SK-N-SH (cell line): ENCODE measurements around the gene CYSTM1. TPM values are rescaled to one million over a fixed set of nuclear protein-coding genes. Genes with fewer than 3 reads are reported as not detected.

Source experiments
- CTCF ChIA-PET: fragments of 300-600, 350-600 bp; formaldehyde crosslinking; extraction: SDS; loops from one replicate; lab custom pipeline; 2021; lab: Yijun Ruan, JAX
- POLR2A ChIA-PET: fragments of 350-600 bp; sonication (Branson Sonifier 250); formaldehyde crosslinking; extraction: SDS; loops from one replicate; lab custom pipeline; 2020; ENCODE audit warnings: antibody characterized with exemption, inconsistent platforms; lab: Yijun Ruan, JAX
- DNase-seq: peaks from one replicate; pipeline ENCODE4 v3.0.0; 2012
- H2AFZ ChIP-seq: fragments of 200-600 bp; sonication (generic); 2 replicates; pipeline ENCODE4 v1.8.1; 2016; ENCODE audit warnings: antibody characterized with exemption, mild to moderate bottlenecking, low read depth
- H3F3A ChIP-seq: fragments of 200-600 bp; sonication (generic); replicated peaks from 2 replicates; pipeline ENCODE3; 2016; ENCODE audit warnings: antibody characterized with exemption, mild to moderate bottlenecking; ENCODE audit not compliant: insufficient read depth
- H3K27ac ChIP-seq, 2 experiments: fragments of 200-500 bp in 1 of 2; fragments of 200-600 bp in 1 of 2; sonication (Bioruptor generic) in 1 of 2; sonication (generic), shearing (Covaris generic) in 1 of 2; 2 replicates each; pipeline versions ENCODE4 v1.5.1 to v1.6.1; 2014 to 2016; ENCODE audit warnings: low read depth in 2 of 2, inconsistent platforms in 1 of 2, low read length in 1 of 2, mild to moderate bottlenecking in 1 of 2, mixed read lengths in 1 of 2
- H3K27me3 ChIP-seq: fragments of 200-600 bp; sonication (generic), shearing (Covaris generic); 2 replicates; pipeline ENCODE4 v1.6.1; 2016; ENCODE audit warnings: mixed run types; ENCODE audit not compliant: insufficient read depth
- H3K36me3 ChIP-seq, 2 experiments: fragments of 200-500 bp in 1 of 2; fragments of 200-600 bp in 1 of 2; sonication (Bioruptor generic) in 1 of 2; sonication (generic) in 1 of 2; replicated peaks in 1 of 2; 2 replicates each; pipeline versions ENCODE3 to v1.5.1; 2014 to 2016; ENCODE audit warnings: low read length in 1 of 2, mild to moderate bottlenecking in 1 of 2; ENCODE audit not compliant: insufficient read depth in 2 of 2, control insufficient read depth in 1 of 2
- H3K4me1 ChIP-seq, 2 experiments: fragments of 200-500 bp in 1 of 2; fragments of 200-600 bp in 1 of 2; sonication (Bioruptor generic) in 1 of 2; sonication (generic), shearing (Covaris generic) in 1 of 2; 2 replicates each; pipeline versions ENCODE4 v1.5.1 to v1.6.1; 2014 to 2016; ENCODE audit warnings: low read depth in 1 of 2, low read length in 1 of 2, mixed run types in 1 of 2; ENCODE audit not compliant: insufficient read depth in 2 of 2, control insufficient read depth in 1 of 2
- H3K4me2 ChIP-seq: fragments of 200-600 bp; sonication (generic), shearing (Covaris generic); 2 replicates; pipeline ENCODE4 v1.6.1; 2017; ENCODE audit warnings: mixed run types
- H3K4me3 ChIP-seq, 2 experiments: fragments of 200-500 bp in 1 of 2; fragments of 200-600 bp in 1 of 2; sonication (Bioruptor generic) in 1 of 2; sonication (generic), shearing (Covaris generic) in 1 of 2; 2 replicates each; pipeline versions ENCODE4 v1.5.1 to v1.8.1; 2014 to 2016; ENCODE audit warnings: low read depth in 2 of 2, inconsistent platforms in 1 of 2, low read length in 1 of 2, mild to moderate bottlenecking in 1 of 2, mixed read lengths in 1 of 2, moderate library complexity in 1 of 2
- H3K79me2 ChIP-seq: fragments of 200-600 bp; sonication (generic); 2 replicates; pipeline ENCODE4 v1.8.1; 2017; ENCODE audit warnings: mild to moderate bottlenecking; ENCODE audit not compliant: insufficient read depth
- H3K9ac ChIP-seq: fragments of 200-600 bp; sonication (generic); 2 replicates; pipeline ENCODE4 v1.6.1; 2017; ENCODE audit warnings: mixed run types
- H3K9me2 ChIP-seq: fragments of 200-600 bp; sonication (generic); 2 replicates; pipeline ENCODE4 v1.6.1; 2017; ENCODE audit warnings: mixed run types
- H3K9me3 ChIP-seq: fragments of 200-600 bp; sonication (generic); 2 replicates; pipeline ENCODE4 v1.6.1; 2017; ENCODE audit warnings: mixed run types, mild to moderate bottlenecking, moderate library complexity
- H4K20me1 ChIP-seq: fragments of 200-600 bp; sonication (generic); 2 replicates; pipeline ENCODE4 v1.6.1; 2017; ENCODE audit warnings: mild to moderate bottlenecking, mixed run types; ENCODE audit not compliant: insufficient read depth
- CHD2 ChIP-seq: fragments of 150-350 bp; IDR thresholded peaks from 2 replicates; pipeline ENCODE4 v1.6.1; 2018; ENCODE audit warnings: low read length; ENCODE audit not compliant: partially characterized antibody
- ELF1 ChIP-seq: IDR thresholded peaks from 2 replicates; pipeline ENCODE4 v1.4.0; 2012
- EP300 ChIP-seq, 2 experiments: IDR thresholded peaks; 2 replicates each; pipeline versions ENCODE4 v1.4.0 to v1.6.1; 2012; ENCODE audit warnings: borderline replicate concordance in 1 of 2, low read depth in 1 of 2, low read length in 1 of 2
- FOSL2 ChIP-seq: IDR thresholded peaks from 2 replicates; pipeline ENCODE4 v1.4.0; 2012; ENCODE audit warnings: low read depth, mild to moderate bottlenecking, moderate library complexity, borderline replicate concordance
- FOXJ3 ChIP-seq: sonication (generic); formaldehyde crosslinking; IDR thresholded peaks from 2 replicates; pipeline ENCODE4 v1.5.1; 2020; ENCODE audit warnings: mild to moderate bottlenecking, missing genetic modification reagents
- FOXM1 ChIP-seq: IDR thresholded peaks from 2 replicates; pipeline ENCODE4 v1.4.0; 2012; ENCODE audit warnings: low read depth, mild to moderate bottlenecking
- GABPA ChIP-seq: IDR thresholded peaks from 2 replicates; pipeline ENCODE4 v1.4.0; 2012; ENCODE audit warnings: low read depth, mild to moderate bottlenecking
- MEF2A ChIP-seq: IDR thresholded peaks from 2 replicates; pipeline ENCODE4 v1.4.0; 2012; ENCODE audit warnings: low read depth, borderline replicate concordance
- NFIC ChIP-seq: IDR thresholded peaks from 2 replicates; pipeline ENCODE4 v1.4.0; 2012; ENCODE audit warnings: borderline replicate concordance
- NRF1 ChIP-seq: IDR thresholded peaks from 2 replicates; pipeline ENCODE4 v1.6.1; 2012; ENCODE audit warnings: low read depth, mild to moderate bottlenecking, low read length
- POLR2AphosphoS5 ChIP-seq: IDR thresholded peaks from 2 replicates; pipeline ENCODE4 v1.6.1; 2012; ENCODE audit warnings: low read depth, low read length
- RCOR1 ChIP-seq: fragments of 150-350 bp; IDR thresholded peaks from 2 replicates; pipeline ENCODE4 v1.6.1; 2017; ENCODE audit warnings: antibody characterized with exemption, low read length
- RFX5 ChIP-seq: IDR thresholded peaks from 2 replicates; pipeline ENCODE4 v1.6.1; 2012; ENCODE audit warnings: mild to moderate bottlenecking, improper control_type of control experiment, low read length
- TAF1 ChIP-seq: IDR thresholded peaks from 2 replicates; pipeline ENCODE4 v1.6.1; 2012; ENCODE audit warnings: low read depth, mild to moderate bottlenecking, low read length, moderate library complexity, borderline replicate concordance
- TEAD4 ChIP-seq: IDR thresholded peaks from 2 replicates; pipeline ENCODE4 v1.4.0; 2012; ENCODE audit warnings: mild to moderate bottlenecking, borderline replicate concordance; ENCODE audit not compliant: insufficient read depth
- WGBS: methylation state at CpG from one replicate; pipeline ENCODE4 v1.1.6; 2017; ENCODE audit warnings: low lambda C conversion rate; 5-methylcytosine and 5-hydroxymethylcytosine counted together
- polyA plus RNA-seq, 3 experiments: library from polyadenylated mRNA; depleted of rRNA; stranded (reverse); fragments of >200 nt; gene quantifications; 2 replicates each; pipeline ENCODE4 v1.2.3, GENCODE V29; 2012
- TF ChIP-seq, protein P1 (sequence below): IDR thresholded peaks from 2 replicates; pipeline ENCODE4 v1.6.1; 2012; ENCODE audit warnings: mild to moderate bottlenecking, low read depth, low read length, moderate library complexity
- TF ChIP-seq, protein P2 (sequence below): IDR thresholded peaks from 2 replicates; pipeline ENCODE4 v1.4.0; 2012; ENCODE audit warnings: low read depth
- TF ChIP-seq, protein P3 (sequence below): fragments of 200-600 bp; sonication (generic); IDR thresholded peaks from 2 replicates; pipeline ENCODE4 v1.6.1; 2017; ENCODE audit warnings: antibody characterized with exemption, mild to moderate bottlenecking, moderate library complexity
- TF ChIP-seq, protein P4 (sequence below): IDR thresholded peaks from 2 replicates; pipeline ENCODE4 v1.4.0; 2012; ENCODE audit warnings: low read depth, borderline replicate concordance

Gene CYSTM1
- polyA plus RNA-seq, 1 of the 3 experiments (the other 2 are of a cell fraction) = 27.1 TPM

DNA sequence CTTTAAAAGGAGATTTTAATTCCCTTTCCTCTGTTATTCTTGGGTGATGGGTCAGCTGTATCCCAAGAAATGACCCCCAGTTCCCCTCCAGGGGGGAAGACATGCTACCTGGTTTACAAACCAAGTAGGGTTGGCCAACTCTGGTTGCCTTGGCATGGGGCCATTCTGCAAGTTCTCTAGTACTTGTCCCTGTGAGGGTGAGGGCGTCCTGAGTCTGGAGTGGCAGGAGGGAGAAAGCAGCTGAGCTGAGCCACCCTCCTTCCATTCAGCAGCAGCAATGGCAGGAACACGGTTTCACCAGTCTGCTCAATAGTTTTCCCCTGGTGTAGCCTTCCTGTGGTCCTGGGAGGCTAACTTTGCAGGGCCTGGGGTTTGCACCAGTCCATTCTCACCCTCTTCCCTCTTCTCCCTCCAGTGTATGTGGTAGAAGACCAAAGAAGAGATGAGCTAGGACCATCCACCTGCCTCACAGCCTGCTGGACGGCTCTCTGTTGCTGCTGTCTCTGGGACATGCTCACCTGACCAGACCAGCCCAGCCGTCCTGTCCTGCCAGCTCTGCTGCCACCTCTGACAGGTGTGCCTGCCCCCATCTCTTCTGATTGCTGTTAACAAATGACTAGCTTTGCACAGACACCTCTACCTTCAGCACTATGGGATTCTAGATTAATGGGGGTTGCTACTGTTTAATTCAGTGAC is 68.0 kb downstream of the CYSTM1 start:
- H3K36me3 ChIP-seq = peaks cover 8 to 11% of the 10 kb centered on the region in 2 experiments
- peaks cover 33% of the 10 kb centered on the region for H3F3A ChIP-seq
- H4K20me1 ChIP-seq = no peaks in the 10 kb centered on the region
- H3K9ac ChIP-seq = no peak overlapping the region
- POLR2A ChIA-PET = interaction anchor here (1.3 to 1.9 kb wide), 2 partner anchors 103 to 116 kb away, joined by 3 to 11 read pairs; partner anchors contain the start of gene HBEGF
- no peaks in the 10 kb centered on the region for H3K27me3 ChIP-seq
- TF ChIP-seq FOXM1 (no peak), RFX5 (no peak), RCOR1 (no peak), ELF1 (no peak), NFIC (no peak), MEF2A (no peak)
- TF ChIP-seq, protein P1, sequence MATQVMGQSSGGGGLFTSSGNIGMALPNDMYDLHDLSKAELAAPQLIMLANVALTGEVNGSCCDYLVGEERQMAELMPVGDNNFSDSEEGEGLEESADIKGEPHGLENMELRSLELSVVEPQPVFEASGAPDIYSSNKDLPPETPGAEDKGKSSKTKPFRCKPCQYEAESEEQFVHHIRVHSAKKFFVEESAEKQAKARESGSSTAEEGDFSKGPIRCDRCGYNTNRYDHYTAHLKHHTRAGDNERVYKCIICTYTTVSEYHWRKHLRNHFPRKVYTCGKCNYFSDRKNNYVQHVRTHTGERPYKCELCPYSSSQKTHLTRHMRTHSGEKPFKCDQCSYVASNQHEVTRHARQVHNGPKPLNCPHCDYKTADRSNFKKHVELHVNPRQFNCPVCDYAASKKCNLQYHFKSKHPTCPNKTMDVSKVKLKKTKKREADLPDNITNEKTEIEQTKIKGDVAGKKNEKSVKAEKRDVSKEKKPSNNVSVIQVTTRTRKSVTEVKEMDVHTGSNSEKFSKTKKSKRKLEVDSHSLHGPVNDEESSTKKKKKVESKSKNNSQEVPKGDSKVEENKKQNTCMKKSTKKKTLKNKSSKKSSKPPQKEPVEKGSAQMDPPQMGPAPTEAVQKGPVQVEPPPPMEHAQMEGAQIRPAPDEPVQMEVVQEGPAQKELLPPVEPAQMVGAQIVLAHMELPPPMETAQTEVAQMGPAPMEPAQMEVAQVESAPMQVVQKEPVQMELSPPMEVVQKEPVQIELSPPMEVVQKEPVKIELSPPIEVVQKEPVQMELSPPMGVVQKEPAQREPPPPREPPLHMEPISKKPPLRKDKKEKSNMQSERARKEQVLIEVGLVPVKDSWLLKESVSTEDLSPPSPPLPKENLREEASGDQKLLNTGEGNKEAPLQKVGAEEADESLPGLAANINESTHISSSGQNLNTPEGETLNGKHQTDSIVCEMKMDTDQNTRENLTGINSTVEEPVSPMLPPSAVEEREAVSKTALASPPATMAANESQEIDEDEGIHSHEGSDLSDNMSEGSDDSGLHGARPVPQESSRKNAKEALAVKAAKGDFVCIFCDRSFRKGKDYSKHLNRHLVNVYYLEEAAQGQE = no peak
- TF ChIP-seq, protein P2, sequence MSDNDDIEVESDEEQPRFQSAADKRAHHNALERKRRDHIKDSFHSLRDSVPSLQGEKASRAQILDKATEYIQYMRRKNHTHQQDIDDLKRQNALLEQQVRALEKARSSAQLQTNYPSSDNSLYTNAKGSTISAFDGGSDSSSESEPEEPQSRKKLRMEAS = no peak
- TF ChIP-seq, all 33 proteins: peak for 0
- 83% methylated on average over 4 of the region's 4 CpGs for WGBS
- Histone ChIP-seq H3K4me2 (no peak overlapping the region), H3K4me3 (no peak overlapping the region), H3K27ac (no peak overlapping the region), H3K9me3 (no peaks in the 10 kb centered on the region), H3K9me2 (no peaks in the 10 kb centered on the region), H2AFZ (no peak overlapping the region), H3K79me2 (peaks cover 13% of the 10 kb centered on the region; the same call in 1 of the 2 replicates), H3K4me1 (peaks cover 44 to 53% of the 10 kb centered on the region in 2 experiments)
- CTCF ChIA-PET = interaction anchor here (0.9 to 10.2 kb wide), 21 partner anchors 10 to 480 kb away, joined by 3 to 418 read pairs (median 8); partner anchors contain the start of genes HBEGF and SLC4A9
- DNase-seq = no peak

DNA sequence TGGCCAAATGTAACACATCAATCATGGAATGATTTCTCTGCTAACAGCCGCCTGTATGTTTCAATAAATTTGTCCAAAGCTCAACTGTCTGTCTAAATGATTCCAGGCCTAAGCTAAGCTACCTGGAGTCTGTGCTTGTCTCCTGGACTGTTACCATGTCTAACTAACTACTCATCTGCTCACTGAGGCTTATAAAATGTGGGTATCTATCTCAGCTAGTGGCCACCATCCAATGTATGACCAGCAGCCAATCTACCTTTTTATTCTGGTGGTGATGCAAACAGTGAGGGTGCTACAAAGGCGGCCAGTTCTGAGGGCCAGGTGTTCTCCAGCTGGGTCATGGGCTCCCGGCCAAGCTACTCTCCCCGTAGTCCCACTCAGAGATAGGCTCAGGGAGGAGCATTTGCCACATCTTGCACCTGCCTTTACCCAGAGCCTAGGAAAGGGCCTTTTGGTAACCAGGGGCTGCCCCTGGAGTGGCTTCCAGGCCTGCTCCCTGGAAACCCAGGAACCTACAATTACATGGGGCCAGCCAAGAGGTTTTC is 68.8 kb downstream of the CYSTM1 start:
- H3K36me3 ChIP-seq = peaks cover 9 to 11% of the 10 kb centered on the region in 2 experiments
- H3K9ac ChIP-seq = no peak overlapping the region
- H3K4me2 ChIP-seq = no peak overlapping the region
- no peak for DNase-seq
- no peaks in the 10 kb centered on the region for H4K20me1 ChIP-seq
- H3F3A ChIP-seq = peaks cover 35% of the 10 kb centered on the region
- no peak overlapping the region for H3K4me3 ChIP-seq
- WGBS = 88% methylated on average over 3 of the region's 4 CpGs
- CTCF ChIA-PET = interaction anchor here (0.6 to 10.2 kb wide), 49 partner anchors 8 to 479 kb away, joined by 3 to 418 read pairs (median 4); partner anchors contain the start of genes CYSTM1, HBEGF, PFDN1 and SLC4A9
- no peaks in the 10 kb centered on the region for H3K9me3 ChIP-seq
- no peak overlapping the region for H2AFZ ChIP-seq
- no peaks in the 10 kb centered on the region for H3K9me2 ChIP-seq
- H3K4me1 ChIP-seq = peaks cover 44 to 53% of the 10 kb centered on the region in 2 experiments
- peaks cover 20% of the 10 kb centered on the region; the same call in 1 of the 2 replicates for H3K79me2 ChIP-seq
- no peak for TF ChIP-seq POLR2AphosphoS5
- TF ChIP-seq TAF1 = no peak
- no peak for TF ChIP-seq CHD2
- TF ChIP-seq FOSL2 = no peak
- no peak for TF ChIP-seq NRF1
- TF ChIP-seq ELF1 = no peak
- TF ChIP-seq, protein P3, sequence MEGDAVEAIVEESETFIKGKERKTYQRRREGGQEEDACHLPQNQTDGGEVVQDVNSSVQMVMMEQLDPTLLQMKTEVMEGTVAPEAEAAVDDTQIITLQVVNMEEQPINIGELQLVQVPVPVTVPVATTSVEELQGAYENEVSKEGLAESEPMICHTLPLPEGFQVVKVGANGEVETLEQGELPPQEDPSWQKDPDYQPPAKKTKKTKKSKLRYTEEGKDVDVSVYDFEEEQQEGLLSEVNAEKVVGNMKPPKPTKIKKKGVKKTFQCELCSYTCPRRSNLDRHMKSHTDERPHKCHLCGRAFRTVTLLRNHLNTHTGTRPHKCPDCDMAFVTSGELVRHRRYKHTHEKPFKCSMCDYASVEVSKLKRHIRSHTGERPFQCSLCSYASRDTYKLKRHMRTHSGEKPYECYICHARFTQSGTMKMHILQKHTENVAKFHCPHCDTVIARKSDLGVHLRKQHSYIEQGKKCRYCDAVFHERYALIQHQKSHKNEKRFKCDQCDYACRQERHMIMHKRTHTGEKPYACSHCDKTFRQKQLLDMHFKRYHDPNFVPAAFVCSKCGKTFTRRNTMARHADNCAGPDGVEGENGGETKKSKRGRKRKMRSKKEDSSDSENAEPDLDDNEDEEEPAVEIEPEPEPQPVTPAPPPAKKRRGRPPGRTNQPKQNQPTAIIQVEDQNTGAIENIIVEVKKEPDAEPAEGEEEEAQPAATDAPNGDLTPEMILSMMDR = no peak
- no peak for TF ChIP-seq NFIC
- TF ChIP-seq EP300 (IDR thresholded peaks at IDR 0.05; ENCODE audit: borderline replicate concordance in 1 of 2, low read depth in 1 of 2, low read length in 1 of 2) = no peak
- TF ChIP-seq FOXJ3 (CRISPR knock-in tag) = no peak
- TF ChIP-seq, protein P4, sequence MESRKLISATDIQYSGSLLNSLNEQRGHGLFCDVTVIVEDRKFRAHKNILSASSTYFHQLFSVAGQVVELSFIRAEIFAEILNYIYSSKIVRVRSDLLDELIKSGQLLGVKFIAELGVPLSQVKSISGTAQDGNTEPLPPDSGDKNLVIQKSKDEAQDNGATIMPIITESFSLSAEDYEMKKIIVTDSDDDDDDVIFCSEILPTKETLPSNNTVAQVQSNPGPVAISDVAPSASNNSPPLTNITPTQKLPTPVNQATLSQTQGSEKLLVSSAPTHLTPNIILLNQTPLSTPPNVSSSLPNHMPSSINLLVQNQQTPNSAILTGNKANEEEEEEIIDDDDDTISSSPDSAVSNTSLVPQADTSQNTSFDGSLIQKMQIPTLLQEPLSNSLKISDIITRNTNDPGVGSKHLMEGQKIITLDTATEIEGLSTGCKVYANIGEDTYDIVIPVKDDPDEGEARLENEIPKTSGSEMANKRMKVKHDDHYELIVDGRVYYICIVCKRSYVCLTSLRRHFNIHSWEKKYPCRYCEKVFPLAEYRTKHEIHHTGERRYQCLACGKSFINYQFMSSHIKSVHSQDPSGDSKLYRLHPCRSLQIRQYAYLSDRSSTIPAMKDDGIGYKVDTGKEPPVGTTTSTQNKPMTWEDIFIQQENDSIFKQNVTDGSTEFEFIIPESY = no peak
- no peak for TF ChIP-seq TEAD4
- no peak for TF ChIP-seq GABPA
- no peak overlapping the region; a peak in 1 of 4 replicates for H3K27ac ChIP-seq
- POLR2A ChIA-PET = interaction anchor here (0.5 to 1.9 kb wide), 3 partner anchors 103 to 405 kb away, joined by 3 to 11 read pairs (median 4); partner anchors contain the start of gene HBEGF
- H3K27me3 ChIP-seq = no peaks in the 10 kb centered on the region
